OCI-LY1 (cell line): ENCODE results near the gene NID2.

ENCODE experiments used
- H2AFZ ChIP-seq: fragments of 200-600 bp; sonication (generic), shearing (Covaris generic); 2 replicates; pipeline ENCODE4 v1.6.0; 2014; ENCODE audit warnings: antibody characterized with exemption, mild to moderate bottlenecking, low read length
- H3F3A ChIP-seq: fragments of 200-600 bp; sonication (generic), shearing (Covaris generic); 2 replicates; pipeline ENCODE4 v1.6.0; 2014; ENCODE audit warnings: mild to moderate bottlenecking, antibody characterized with exemption, low read length, moderate library complexity; ENCODE audit not compliant: insufficient read depth
- H3K27ac ChIP-seq: fragments of 200-600 bp; sonication (generic); 2 replicates; pipeline ENCODE4 v1.5.1; 2014; ENCODE audit warnings: low read length, mixed run types, mild to moderate bottlenecking, low read depth; ENCODE audit not compliant: poor library complexity, severe bottlenecking
- H3K27me3 ChIP-seq: fragments of 200-600 bp; sonication (generic); 2 replicates; pipeline ENCODE4 v1.6.0; 2014; ENCODE audit warnings: antibody characterized with exemption, mild to moderate bottlenecking, low read length, moderate library complexity; ENCODE audit not compliant: insufficient read depth
- H3K36me3 ChIP-seq: fragments of 200-600 bp; sonication (generic); 2 replicates; pipeline ENCODE4 v1.6.1; 2014; ENCODE audit warnings: mild to moderate bottlenecking, antibody characterized with exemption, low read length, moderate library complexity, mixed read lengths; ENCODE audit not compliant: insufficient read depth
- H3K4me1 ChIP-seq: fragments of 200-600 bp; sonication (generic); 2 replicates; pipeline ENCODE4 v1.5.1; 2014; ENCODE audit warnings: mild to moderate bottlenecking, low read length, moderate library complexity; ENCODE audit not compliant: insufficient read depth, severe bottlenecking
- H3K4me2 ChIP-seq: fragments of 200-600 bp; sonication (generic), shearing (Covaris generic); 2 replicates; pipeline ENCODE4 v1.6.1; 2014; ENCODE audit warnings: low read length
- H3K4me3 ChIP-seq: fragments of 200-600 bp; sonication (generic); 2 replicates; pipeline ENCODE4 v1.5.1; 2014; ENCODE audit warnings: low read length, low read depth, mild to moderate bottlenecking, mixed read lengths; ENCODE audit not compliant: poor library complexity, severe bottlenecking
- H3K79me2 ChIP-seq: fragments of 200-600 bp; shearing (Covaris generic); 2 replicates; pipeline ENCODE4 v1.6.1; 2016; ENCODE audit warnings: mixed run types, low read length, mixed read lengths; ENCODE audit not compliant: insufficient read depth
- H3K9ac ChIP-seq: fragments of 200-600 bp; sonication (generic), shearing (Covaris generic); 2 replicates; pipeline ENCODE4 v1.6.1; 2014; ENCODE audit warnings: mild to moderate bottlenecking, low read length, mixed read lengths
- H3K9me2 ChIP-seq: fragments of 200-600 bp; sonication (generic), shearing (Covaris generic); 2 replicates; pipeline ENCODE4 v1.6.1; 2014; ENCODE audit warnings: low read depth, mild to moderate bottlenecking, low read length, mixed read lengths
- H3K9me3 ChIP-seq: fragments of 200-600 bp; shearing (Covaris generic); 2 replicates; pipeline ENCODE4 v1.6.1; 2014; ENCODE audit warnings: low read length, mixed read lengths
- H4K20me1 ChIP-seq: fragments of 200-600 bp; sonication (generic), shearing (Covaris generic); 2 replicates; pipeline ENCODE4 v1.6.0; 2016; ENCODE audit warnings: mild to moderate bottlenecking, low read length; ENCODE audit not compliant: insufficient read depth
- EZH2 ChIP-seq: fragments of 200-600 bp; sonication (generic), shearing (Covaris generic); IDR thresholded peaks from 2 replicates; pipeline ENCODE4 v1.8.0; 2017; ENCODE audit warnings: borderline replicate concordance, mixed run types, mild to moderate bottlenecking, antibody characterized with exemption, low read length, moderate library complexity, mixed read lengths
- TF ChIP-seq, protein P1 (sequence below): fragments of 200-600 bp; sonication (generic), shearing (Covaris generic); IDR thresholded peaks from 2 replicates; pipeline ENCODE4 v1.5.1; 2017; ENCODE audit warnings: mild to moderate bottlenecking, antibody characterized with exemption, low read length, moderate library complexity, mixed read lengths

Gene NID2

DNA sequence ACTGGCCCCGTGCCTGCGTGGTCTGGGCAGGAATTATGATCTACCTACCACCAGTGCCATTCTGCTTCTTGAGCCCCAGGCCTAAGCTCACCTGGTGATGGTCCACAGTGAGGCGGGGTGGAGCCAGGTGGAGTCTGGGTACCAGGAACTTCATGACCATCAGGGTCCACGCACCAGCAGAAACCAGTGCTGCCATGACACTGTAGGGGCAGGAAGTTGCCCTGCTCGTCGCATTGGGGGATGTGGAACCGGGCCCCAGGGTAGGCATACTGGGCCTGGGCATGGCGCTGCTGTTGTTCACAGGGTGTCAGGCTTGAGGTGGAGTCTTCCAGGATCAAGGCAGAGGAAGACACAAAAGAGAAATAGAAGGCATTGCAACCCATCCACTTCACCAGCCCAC, 49.9 kb downstream of the NID2 start:
- H3K27ac ChIP-seq: no peak overlapping the region
- TF ChIP-seq, protein P1, sequence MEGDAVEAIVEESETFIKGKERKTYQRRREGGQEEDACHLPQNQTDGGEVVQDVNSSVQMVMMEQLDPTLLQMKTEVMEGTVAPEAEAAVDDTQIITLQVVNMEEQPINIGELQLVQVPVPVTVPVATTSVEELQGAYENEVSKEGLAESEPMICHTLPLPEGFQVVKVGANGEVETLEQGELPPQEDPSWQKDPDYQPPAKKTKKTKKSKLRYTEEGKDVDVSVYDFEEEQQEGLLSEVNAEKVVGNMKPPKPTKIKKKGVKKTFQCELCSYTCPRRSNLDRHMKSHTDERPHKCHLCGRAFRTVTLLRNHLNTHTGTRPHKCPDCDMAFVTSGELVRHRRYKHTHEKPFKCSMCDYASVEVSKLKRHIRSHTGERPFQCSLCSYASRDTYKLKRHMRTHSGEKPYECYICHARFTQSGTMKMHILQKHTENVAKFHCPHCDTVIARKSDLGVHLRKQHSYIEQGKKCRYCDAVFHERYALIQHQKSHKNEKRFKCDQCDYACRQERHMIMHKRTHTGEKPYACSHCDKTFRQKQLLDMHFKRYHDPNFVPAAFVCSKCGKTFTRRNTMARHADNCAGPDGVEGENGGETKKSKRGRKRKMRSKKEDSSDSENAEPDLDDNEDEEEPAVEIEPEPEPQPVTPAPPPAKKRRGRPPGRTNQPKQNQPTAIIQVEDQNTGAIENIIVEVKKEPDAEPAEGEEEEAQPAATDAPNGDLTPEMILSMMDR: no peak
- TF ChIP-seq EZH2: no peak
- H2AFZ ChIP-seq: no peak overlapping the region
- H3K9ac ChIP-seq: no peak overlapping the region
- no peaks in the 10 kb centered on the region for H3K36me3 ChIP-seq
- no peaks in the 10 kb centered on the region for H3K79me2 ChIP-seq
- H3K4me1 ChIP-seq: no peaks in the 10 kb centered on the region
- no peaks in the 10 kb centered on the region for H3K9me3 ChIP-seq
- no peaks in the 10 kb centered on the region for H3K9me2 ChIP-seq
- H3K4me2 ChIP-seq: no peak overlapping the region
- H4K20me1 ChIP-seq: no peaks in the 10 kb centered on the region
- no peaks in the 10 kb centered on the region for H3F3A ChIP-seq
- no peak overlapping the region for H3K4me3 ChIP-seq
- H3K27me3 ChIP-seq: no peaks in the 10 kb centered on the region

DNA sequence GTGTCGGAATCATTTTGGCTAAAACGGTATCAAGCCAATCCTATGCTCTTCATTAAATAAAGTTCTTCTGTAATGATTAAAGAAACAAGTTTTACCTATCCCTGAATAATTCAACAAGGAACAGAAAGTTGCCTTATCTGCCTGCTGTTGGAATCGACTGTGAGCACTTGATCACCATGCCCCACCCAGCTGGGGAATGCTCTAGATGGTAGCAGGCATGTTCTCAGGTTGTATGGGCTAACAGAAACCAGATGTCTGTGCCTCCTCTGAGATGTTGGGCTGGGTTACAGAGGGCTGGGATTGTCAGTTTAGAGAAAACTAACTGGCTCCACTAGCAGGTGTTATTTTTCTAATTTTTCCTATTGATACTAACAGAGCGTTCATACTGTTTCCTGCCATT, 50.6 kb downstream of the NID2 start:
- H4K20me1 ChIP-seq: no peaks in the 10 kb centered on the region
- no peaks in the 10 kb centered on the region for H3K79me2 ChIP-seq
- H3K9me3 ChIP-seq: no peaks in the 10 kb centered on the region
- no peaks in the 10 kb centered on the region for H3K9me2 ChIP-seq
- no peak overlapping the region for H3K4me3 ChIP-seq
- no peak overlapping the region for H3K9ac ChIP-seq
- no peaks in the 10 kb centered on the region for H3K27me3 ChIP-seq
- TF ChIP-seq EZH2: no peak
- TF ChIP-seq, protein P1: no peak
- H3F3A ChIP-seq: no peaks in the 10 kb centered on the region
- H2AFZ ChIP-seq: no peak overlapping the region
- no peaks in the 10 kb centered on the region for H3K36me3 ChIP-seq
- H3K27ac ChIP-seq: no peak overlapping the region
- no peaks in the 10 kb centered on the region for H3K4me1 ChIP-seq
- no peak overlapping the region for H3K4me2 ChIP-seq

DNA sequence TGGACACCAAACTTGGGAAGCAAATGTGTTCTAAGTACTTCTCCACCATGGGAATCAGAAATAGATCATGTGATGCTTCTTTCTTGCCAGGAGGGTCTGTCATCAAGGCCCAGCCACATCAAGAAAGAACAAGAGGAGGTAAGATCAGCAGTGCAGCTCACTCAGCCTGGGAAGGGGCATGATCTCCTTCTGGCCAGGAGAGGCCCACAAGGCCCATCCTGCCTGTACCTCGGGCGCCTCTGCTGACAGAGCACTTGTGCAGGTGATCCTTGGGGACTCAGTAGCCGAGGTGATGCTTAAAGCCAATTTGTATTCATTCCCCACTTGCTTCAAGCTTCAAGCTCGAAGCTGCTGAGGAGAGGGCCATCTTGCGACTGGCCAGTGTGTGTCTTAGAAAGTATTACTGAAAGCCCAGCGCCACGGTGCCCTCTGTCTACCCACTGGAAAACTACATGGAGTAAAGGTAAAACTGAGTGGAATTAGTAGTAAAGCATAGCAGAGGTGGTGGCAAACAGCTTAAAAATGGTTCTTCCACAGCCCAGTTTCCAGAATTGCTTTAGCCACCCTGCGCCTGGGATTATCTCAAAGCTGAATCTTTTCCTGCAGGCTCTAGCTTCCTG, 53.3 kb downstream of the NID2 start:
- H3K36me3 ChIP-seq: peaks cover 13% of the 10 kb centered on the region
- H3K4me2 ChIP-seq: no peak overlapping the region

More for the DNA sequence above, 53.3 kb downstream of the NID2 start:
- Histone ChIP-seq H3K9ac (no peak overlapping the region), H3K79me2 (no peaks in the 10 kb centered on the region), H3K27me3 (no peaks in the 10 kb centered on the region), H3K4me1 (no peaks in the 10 kb centered on the region), H3K9me3 (no peaks in the 10 kb centered on the region), H3K9me2 (no peaks in the 10 kb centered on the region), H4K20me1 (no peaks in the 10 kb centered on the region), H3F3A (no peaks in the 10 kb centered on the region), H2AFZ (no peak overlapping the region), H3K27ac (no peak overlapping the region), H3K4me3 (no peak overlapping the region)
- TF ChIP-seq, protein P1: no peak
- no peak for TF ChIP-seq EZH2
